Activated T-cell treated with anti-CD3 and anti-CD28 coated beads, Interleukin-2, amount 50 U/mL, for 72 hours (primary cell): ENCODE results near the gene DHX58. TPM values are rescaled to one million over a fixed set of nuclear protein-coding genes. Genes with fewer than 3 reads are reported as not detected.

Source experiments
- ATAC-seq, 2 donors: fragments of 150-1000 bp; cut with Tn5 transposase; replicated peaks in 1 of 2; 2 replicates each; pipeline ENCODE4 v1.10.0; 2021; ENCODE audit warnings: moderate library complexity in 2 of 2, mild to moderate bottlenecking in 1 of 2
- DNase-seq, 2 donors: peaks; one replicate each; pipeline ENCODE4 v3.0.0; 2021 to 2022; ENCODE audit warnings: mixed read lengths in 1 of 2
- H3K27ac Mint-ChIP-seq: one replicate; pipeline ENCODE4 v1.8.0; 2022; ENCODE audit warnings: mild to moderate bottlenecking, moderate library complexity, mixed read lengths
- H3K27me3 Mint-ChIP-seq: one replicate; pipeline ENCODE4 v1.8.0; 2022; ENCODE audit warnings: low read depth, mixed read lengths
- H3K36me3 Mint-ChIP-seq, 2 donors: one replicate each; pipeline ENCODE4 v1.8.0; 2022; ENCODE audit warnings: mixed read lengths in 2 of 2, mild to moderate bottlenecking in 1 of 2; ENCODE audit not compliant: insufficient read depth in 2 of 2
- H3K4me1 Mint-ChIP-seq: one replicate; pipeline ENCODE4 v1.8.0; 2022; ENCODE audit warnings: low read depth, mixed read lengths
- H3K4me3 Mint-ChIP-seq, 2 donors: one replicate each; pipeline ENCODE4 v1.8.0; 2022; ENCODE audit warnings: mild to moderate bottlenecking in 2 of 2, mixed read lengths in 2 of 2, moderate library complexity in 2 of 2
- H3K9me3 Mint-ChIP-seq, 2 donors: one replicate each; pipeline ENCODE4 v1.8.0; 2022; ENCODE audit warnings: mixed read lengths in 2 of 2
- total RNA-seq, 2 donors: library from RNA; stranded (reverse); gene quantifications; one replicate each; pipeline ENCODE4 v1.2.3, GENCODE V29; 2022

DHX58 gene
- total RNA-seq, 2 donors from 2014 or later = 33.2 to 62.0 TPM

- H3K4me1 Mint-ChIP-seq = peaks cover 33% of the 10 kb centered on the region
- H3K27ac Mint-ChIP-seq = peak overlapping the region; percentile 97
- peak overlapping the region; percentile 85 to 96 for H3K4me3 Mint-ChIP-seq
- H3K36me3 Mint-ChIP-seq = peaks cover 0 to 3% of the 10 kb centered on the region in 2 donors
- no peaks in the 10 kb centered on the region for H3K27me3 Mint-ChIP-seq
- ATAC-seq = peak; percentile 6 to 12
- no peaks in the 10 kb centered on the region for H3K9me3 Mint-ChIP-seq
- peak in 1 of 2 donors; percentile 39 for DNase-seq
These were observed 503 bp downstream of the DHX58 start for GRCh38 chr17:42111871-42112551.

- no peak overlapping the region for H3K27ac Mint-ChIP-seq
These were observed 1.3 kb downstream of the DHX58 start for GRCh38 chr17:42111265-42111636.

GRCh38 chr17:42110301-42111264 is 1.9 kb downstream of the DHX58 start:
- ATAC-seq (no peak), DNase-seq (no peak)
- Mint-ChIP-seq H3K27ac (peak overlapping the region; percentile 4), H3K9me3 (no peaks in the 10 kb centered on the region), H3K4me3 (peak overlapping the region; percentile 15 to 36), H3K27me3 (no peaks in the 10 kb centered on the region), H3K4me1 (peaks cover 28% of the 10 kb centered on the region), H3K36me3 (no peaks in the 10 kb centered on the region)

More at GRCh38 chr17:42111265-42111636, 1.3 kb downstream of the DHX58 start:
- peak overlapping the region in 1 of 2 donors; percentile 96 for H3K4me3 Mint-ChIP-seq
- no peaks in the 10 kb centered on the region for H3K27me3 Mint-ChIP-seq
- no peak for DNase-seq
- no peaks in the 10 kb centered on the region for H3K9me3 Mint-ChIP-seq
- peaks cover 28% of the 10 kb centered on the region for H3K4me1 Mint-ChIP-seq
- H3K36me3 Mint-ChIP-seq = no peaks in the 10 kb centered on the region
- no peak for ATAC-seq

GRCh38 chr17:42109086-42109485 is 3.4 kb downstream of the DHX58 start:
- Mint-ChIP-seq H3K4me1 (peaks cover 28% of the 10 kb centered on the region), H3K27ac (no peak overlapping the region)

GRCh38 chr17:42107597-42108576 is 4.6 kb downstream of the DHX58 start:
- no peak overlapping the region for H3K27ac Mint-ChIP-seq
- no peaks in the 10 kb centered on the region for H3K27me3 Mint-ChIP-seq
- ATAC-seq = peak; percentile 86 to 90
- DNase-seq = peak; percentile 95 to 97
- no peaks in the 10 kb centered on the region for H3K9me3 Mint-ChIP-seq
- H3K4me1 Mint-ChIP-seq = peaks cover 28% of the 10 kb centered on the region
- peak overlapping the region; percentile 45 to 74 for H3K4me3 Mint-ChIP-seq
- no peaks in the 10 kb centered on the region for H3K36me3 Mint-ChIP-seq

More at GRCh38 chr17:42109086-42109485, 3.4 kb downstream of the DHX58 start:
- no peaks in the 10 kb centered on the region for H3K9me3 Mint-ChIP-seq
- H3K36me3 Mint-ChIP-seq = no peaks in the 10 kb centered on the region
- no peaks in the 10 kb centered on the region for H3K27me3 Mint-ChIP-seq
- no peak overlapping the region for H3K4me3 Mint-ChIP-seq
- DNase-seq (no peak), ATAC-seq (no peak)

GRCh38 chr17:42107124-42107523 is 5.4 kb downstream of the DHX58 start:
- Mint-ChIP-seq H3K27ac (no peak overlapping the region), H3K4me1 (peaks cover 22% of the 10 kb centered on the region), H3K4me3 (peak overlapping the region in 1 of 2 donors; percentile 74), H3K27me3 (no peaks in the 10 kb centered on the region), H3K9me3 (no peaks in the 10 kb centered on the region), H3K36me3 (no peaks in the 10 kb centered on the region)
- DNase-seq (no peak), ATAC-seq (no peak)

GRCh38 chr17:42106009-42106408 is 6.5 kb downstream of the DHX58 start:
- ATAC-seq (no peak), DNase-seq (no peak)
- no peaks in the 10 kb centered on the region for H3K36me3 Mint-ChIP-seq
- H3K4me1 Mint-ChIP-seq = peaks cover 16% of the 10 kb centered on the region
- no peak overlapping the region for H3K27ac Mint-ChIP-seq
- no peaks in the 10 kb centered on the region for H3K9me3 Mint-ChIP-seq
- H3K27me3 Mint-ChIP-seq = no peaks in the 10 kb centered on the region
- H3K4me3 Mint-ChIP-seq = peak overlapping the region in 1 of 2 donors; percentile 20

- ATAC-seq (no peak), DNase-seq (no peak)
- Mint-ChIP-seq H3K27ac (no peak overlapping the region), H3K9me3 (no peaks in the 10 kb centered on the region), H3K36me3 (no peaks in the 10 kb centered on the region), H3K4me1 (peaks cover 9% of the 10 kb centered on the region), H3K4me3 (no peak overlapping the region), H3K27me3 (no peaks in the 10 kb centered on the region)
These were observed 8.2 kb downstream of the DHX58 start for GRCh38 chr17:42104264-42104663.

GRCh38 chr17:42103221-42103954 is 9.1 kb downstream of the DHX58 start:
- Mint-ChIP-seq H3K4me3 (no peak overlapping the region), H3K27ac (no peak overlapping the region), H3K36me3 (no peaks in the 10 kb centered on the region), H3K4me1 (peaks cover 9% of the 10 kb centered on the region), H3K27me3 (no peaks in the 10 kb centered on the region), H3K9me3 (no peaks in the 10 kb centered on the region)
- no peak for ATAC-seq
- no peak for DNase-seq

GRCh38 chr17:42101513-42102292 is 10.8 kb downstream of the DHX58 start:
- peak; percentile 79 to 82 for ATAC-seq
- DNase-seq = peak; percentile 82 to 88
- H3K4me1 Mint-ChIP-seq = peaks cover 10% of the 10 kb centered on the region
- H3K9me3 Mint-ChIP-seq = no peaks in the 10 kb centered on the region
- H3K27me3 Mint-ChIP-seq = peaks cover 15% of the 10 kb centered on the region
- H3K36me3 Mint-ChIP-seq = no peaks in the 10 kb centered on the region
- H3K27ac Mint-ChIP-seq = no peak overlapping the region
- H3K4me3 Mint-ChIP-seq = no peak overlapping the region

GRCh38 chr17:42098730-42099399 is 13.6 kb downstream of the DHX58 start:
- Mint-ChIP-seq H3K9me3 (no peaks in the 10 kb centered on the region), H3K4me1 (peaks cover 10% of the 10 kb centered on the region), H3K27ac (no peak overlapping the region), H3K36me3 (no peaks in the 10 kb centered on the region), H3K4me3 (no peak overlapping the region), H3K27me3 (peaks cover 22% of the 10 kb centered on the region)
- ATAC-seq (peak; percentile 10 to 18), DNase-seq (no peak)
